ENCODE data around the gene CFTR.

Gene CFTR

GRCh38 chr7:117674617-117675016 lies 194.8 kb downstream of the CFTR start:
- H3K4me3 ChIP-seq (ENCODE audit: low read length): no peak overlapping the region
- TF ChIP-seq CTCF (conservative IDR thresholded peaks at IDR 0.05; ENCODE audit: low read length): no peak
- DNase-seq (ENCODE audit: low read depth): no peak

- DNase-seq (ENCODE audit: low read depth): no peak
- H3K4me3 ChIP-seq (ENCODE audit: low read length): no peak overlapping the region
- TF ChIP-seq CTCF (conservative IDR thresholded peaks at IDR 0.05; ENCODE audit: low read length): no peak
Measured at GRCh38 chr7:117675497-117676435, 195.9 kb downstream of the CFTR start.

- no peak overlapping the region for H3K4me3 ChIP-seq (ENCODE audit: low read length)
- no peak for DNase-seq (ENCODE audit: low read depth)
- no peak for TF ChIP-seq CTCF (conservative IDR thresholded peaks at IDR 0.05; ENCODE audit: low read length)
Measured at GRCh38 chr7:117679120-117679519, 199.3 kb downstream of the CFTR start.

- no peak for DNase-seq (ENCODE audit: low read depth)
Measured at GRCh38 chr7:117682681-117683385, 203.0 kb downstream of the CFTR start.

GRCh38 chr7:117683430-117684175 lies 203.8 kb downstream of the CFTR start:
- no peak overlapping the region for H3K4me3 ChIP-seq (ENCODE audit: low read length)
- no peak for DNase-seq (ENCODE audit: low read depth)
- no peak for TF ChIP-seq CTCF (conservative IDR thresholded peaks at IDR 0.05; ENCODE audit: low read length)

More at GRCh38 chr7:117682681-117683385, 203.0 kb downstream of the CFTR start:
- TF ChIP-seq CTCF (conservative IDR thresholded peaks at IDR 0.05; ENCODE audit: low read length): no peak
- no peak overlapping the region for H3K4me3 ChIP-seq (ENCODE audit: low read length)

- no peak for DNase-seq (ENCODE audit: low read depth)
- TF ChIP-seq CTCF (conservative IDR thresholded peaks at IDR 0.05; ENCODE audit: low read length): no peak
Measured at GRCh38 chr7:117685795-117686194, 206.0 kb downstream of the CFTR start.

More at GRCh38 chr7:117685795-117686194, 206.0 kb downstream of the CFTR start:
- H3K4me3 ChIP-seq (ENCODE audit: low read length): no peak overlapping the region
